Stimulated activated CD4-positive, alpha-beta T cell treated with anti-CD3 and anti-CD28 coated beads, Interleukin-15, amount 100 ng/mL, for 24 hours (primary cell): ENCODE data around the gene SPINK4.

Experiments used
- DNase-seq: peaks from one replicate; pipeline ENCODE4 v3.0.0-alpha.2; 2020

Gene SPINK4

GRCh38 chr9:33239921-33240320, at the start of gene SPINK4:
TSS of gene SPINK4 (plus strand) at chr9:33240167. CDS start at chr9:33240209, 42 bp downstream.
- DNase-seq, result no peak

DNA sequence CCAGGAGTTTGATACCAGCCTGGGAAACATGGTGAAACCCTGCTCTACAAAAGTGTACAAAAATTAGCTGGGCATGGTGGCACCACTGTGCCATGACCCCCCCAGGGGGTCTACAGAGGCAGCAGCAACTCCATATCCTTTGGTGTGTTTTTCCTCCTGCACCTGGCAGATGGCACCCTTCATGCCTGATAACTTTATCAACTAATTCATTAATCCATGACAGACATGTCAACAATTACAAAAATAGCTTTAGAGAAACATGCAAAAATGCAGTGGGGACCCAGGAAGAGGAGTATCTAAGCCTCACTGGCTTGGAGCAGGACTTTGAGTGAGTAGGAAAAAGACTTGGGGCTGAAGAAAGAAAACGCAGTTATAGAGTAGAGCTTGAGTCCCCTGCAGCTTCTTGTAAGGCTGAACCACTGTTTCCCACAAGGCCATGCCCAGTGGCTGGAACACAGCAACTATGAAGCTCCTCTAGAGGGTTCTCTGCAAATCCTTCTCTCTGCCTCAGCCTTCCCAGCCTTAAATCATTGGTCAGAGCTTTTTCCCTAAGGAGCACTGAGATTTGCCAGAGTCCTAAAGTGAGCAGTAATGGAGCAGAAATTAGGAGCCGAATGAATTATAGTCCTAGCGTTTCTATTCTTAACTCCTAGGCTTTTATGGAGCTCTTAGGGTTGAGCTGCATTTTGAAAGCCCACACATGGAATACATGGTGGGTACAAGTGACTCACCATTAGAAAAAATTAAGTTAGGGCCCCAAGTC, 47.3 kb upstream of the SPINK4 start:
- no peak for DNase-seq

GRCh38 chr9:33193818-33194217, 46.1 kb upstream of the SPINK4 start:
- no peak for DNase-seq

DNA sequence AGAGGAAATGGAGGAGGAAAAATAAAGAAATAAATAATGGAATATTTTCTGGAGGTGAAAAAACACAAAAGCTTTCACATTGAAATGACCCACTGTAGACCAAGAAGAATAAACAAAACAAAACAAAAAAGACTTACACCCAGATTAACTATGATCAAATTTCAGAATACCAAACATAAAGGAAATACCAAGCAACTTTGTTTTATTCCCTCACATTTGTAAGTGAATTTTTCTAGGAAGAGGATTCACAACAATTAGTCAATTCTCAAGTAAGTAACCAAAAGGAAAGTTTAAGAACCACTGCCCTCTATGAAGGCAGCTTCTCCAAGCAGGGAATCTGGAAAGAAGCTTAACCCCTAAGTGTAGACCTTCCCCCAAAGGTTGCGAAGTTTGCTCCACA, 43.2 kb upstream of the SPINK4 start:
- no peak for DNase-seq

DNA sequence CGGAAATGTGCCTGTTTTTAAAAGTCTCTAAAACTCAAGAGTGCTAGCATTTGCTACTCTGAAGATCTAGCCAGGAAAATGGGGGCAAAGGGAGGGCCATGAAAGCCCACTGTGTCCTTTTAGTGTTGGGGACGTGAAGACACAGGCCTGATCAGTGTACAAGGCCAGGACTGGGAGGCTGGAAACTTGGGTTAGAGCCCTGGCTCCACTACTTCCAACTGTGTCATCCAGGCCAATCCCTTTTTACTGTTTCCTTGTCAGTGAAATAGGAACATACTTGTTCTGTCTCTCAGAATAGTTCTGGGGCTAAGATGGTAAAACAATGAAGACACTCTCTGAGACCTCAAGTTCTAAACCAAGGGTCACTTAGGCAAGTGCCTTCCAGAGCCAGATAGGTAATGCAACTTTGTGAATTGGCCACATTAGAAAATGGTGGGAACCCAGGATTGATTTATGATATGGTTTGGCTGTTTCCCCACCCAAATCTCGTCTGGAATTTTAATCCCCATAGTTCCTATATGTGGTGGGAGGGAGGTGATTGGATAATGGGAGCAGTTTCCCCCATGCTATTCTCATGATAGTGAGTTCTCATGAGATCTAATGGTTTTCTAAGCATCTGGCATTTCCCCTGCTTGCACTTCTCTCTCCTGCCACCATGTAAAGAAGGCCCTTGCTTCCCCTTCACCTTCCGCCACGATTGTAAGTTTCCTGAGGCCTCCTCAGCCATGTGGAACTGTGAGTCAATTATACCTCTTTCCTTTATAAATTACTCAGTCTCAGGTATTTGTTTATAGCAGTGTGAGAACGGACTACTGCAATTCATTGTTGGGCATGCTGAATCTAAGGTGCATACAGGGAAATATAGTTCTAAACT, 42.5 kb upstream of the SPINK4 start:
- DNase-seq, result no peak

DNA sequence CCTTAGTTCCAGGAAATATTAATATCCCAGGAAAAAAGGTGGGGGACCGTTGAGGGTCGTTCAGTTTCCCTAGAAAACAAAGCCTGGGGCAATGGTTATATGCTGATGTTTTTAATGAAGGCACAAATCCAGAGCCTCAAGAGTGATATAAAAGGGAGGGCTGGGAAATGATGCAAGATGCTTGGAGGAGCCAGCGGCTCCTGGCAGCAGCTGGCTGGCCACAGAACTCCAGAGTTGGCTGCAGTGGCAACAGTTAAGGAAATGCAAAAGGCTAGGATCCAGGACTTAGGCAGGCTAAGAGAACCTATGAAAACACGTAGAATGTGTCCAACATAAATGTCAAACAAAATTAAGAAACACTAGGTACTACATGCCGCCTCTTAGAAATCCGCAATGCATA, 41.8 kb upstream of the SPINK4 start:
- DNase-seq, result no peak

- DNase-seq, result no peak
Observed at GRCh38 chr9:33202018-33202417, 37.9 kb upstream of the SPINK4 start.

DNA sequence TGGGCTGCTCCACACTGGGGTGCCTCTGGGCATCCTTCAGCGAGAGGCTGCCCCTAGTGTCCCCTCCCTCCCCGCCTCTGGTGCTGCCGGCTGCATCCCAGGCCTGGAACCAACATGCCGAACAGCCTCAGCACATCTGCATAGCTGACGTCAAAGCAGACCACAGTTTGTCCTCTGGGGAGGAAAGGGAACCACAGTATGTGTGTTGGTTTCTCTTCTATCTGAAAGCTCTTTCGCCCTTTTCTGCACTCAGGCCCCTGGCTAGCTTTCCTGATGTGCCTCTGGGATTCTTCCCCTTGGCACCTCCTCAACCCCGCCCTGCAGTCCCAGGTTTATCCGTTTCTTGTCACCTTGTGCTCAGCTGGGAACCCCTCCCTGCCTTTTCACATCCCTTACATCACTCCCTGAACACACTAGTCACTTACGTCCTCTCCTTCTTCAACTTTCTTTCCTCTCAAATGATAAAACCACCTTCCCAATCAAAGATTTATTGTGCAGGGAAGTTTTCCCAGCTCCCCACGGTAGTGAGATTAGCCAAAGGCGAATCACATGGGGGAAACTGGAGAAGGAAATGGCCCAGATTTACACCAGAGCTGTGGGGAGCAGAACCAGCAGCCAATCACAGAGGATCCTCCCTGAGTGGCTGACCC, 37.3 kb upstream of the SPINK4 start:
- DNase-seq, result peak; percentile 30

DNA sequence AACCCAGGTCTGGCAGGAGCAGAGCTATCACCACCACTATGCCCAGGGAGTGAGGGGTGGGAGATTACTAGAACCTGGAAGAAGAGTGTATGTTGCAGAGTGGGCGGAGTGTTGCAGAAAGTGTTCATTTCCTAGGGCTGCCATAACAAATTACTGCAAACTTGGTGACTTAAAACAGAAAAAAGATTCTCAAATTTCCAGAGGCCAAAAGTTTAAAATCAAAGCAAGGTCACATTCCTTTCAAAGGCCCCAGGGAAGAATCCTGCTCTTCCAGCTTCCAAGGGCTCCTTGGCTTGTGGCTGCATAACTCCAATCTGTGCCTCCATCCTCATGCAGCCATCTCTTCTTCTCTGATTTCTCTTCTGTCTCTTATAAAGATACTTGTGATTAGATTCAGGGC, 30.6 kb upstream of the SPINK4 start:
- DNase-seq, result no peak

DNA sequence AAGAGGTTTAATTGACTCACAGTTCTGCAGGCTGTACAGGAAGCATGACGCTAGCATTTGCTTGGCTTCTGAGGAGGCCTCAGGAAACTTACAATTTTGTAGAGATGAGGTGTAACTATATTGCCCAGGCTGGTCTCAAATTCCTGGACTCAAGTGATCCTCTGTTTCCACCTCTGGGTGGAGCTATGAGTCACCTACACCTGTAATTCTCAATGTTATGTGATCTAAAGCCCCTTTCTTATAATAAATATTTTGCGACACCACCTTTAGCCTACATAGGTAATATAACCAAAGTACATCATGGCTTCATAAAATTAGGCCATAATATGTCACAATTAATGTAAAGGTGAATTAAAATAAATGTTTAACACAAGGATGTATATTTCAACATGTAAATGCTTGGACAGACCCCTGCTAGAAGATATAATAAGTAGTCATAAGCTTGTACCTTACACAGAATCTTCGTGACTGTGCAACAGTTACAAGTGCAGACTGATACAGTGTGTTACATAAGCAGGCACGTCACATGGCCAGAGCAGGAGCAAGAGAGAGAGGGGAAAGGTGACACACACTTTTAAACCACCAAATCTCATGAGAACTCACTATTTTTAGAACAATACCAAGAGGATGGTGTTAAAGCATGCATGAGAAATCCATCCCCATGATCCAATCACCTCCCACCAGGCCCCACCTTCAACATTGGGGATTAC, 29.8 kb upstream of the SPINK4 start:
- no peak for DNase-seq

DNA sequence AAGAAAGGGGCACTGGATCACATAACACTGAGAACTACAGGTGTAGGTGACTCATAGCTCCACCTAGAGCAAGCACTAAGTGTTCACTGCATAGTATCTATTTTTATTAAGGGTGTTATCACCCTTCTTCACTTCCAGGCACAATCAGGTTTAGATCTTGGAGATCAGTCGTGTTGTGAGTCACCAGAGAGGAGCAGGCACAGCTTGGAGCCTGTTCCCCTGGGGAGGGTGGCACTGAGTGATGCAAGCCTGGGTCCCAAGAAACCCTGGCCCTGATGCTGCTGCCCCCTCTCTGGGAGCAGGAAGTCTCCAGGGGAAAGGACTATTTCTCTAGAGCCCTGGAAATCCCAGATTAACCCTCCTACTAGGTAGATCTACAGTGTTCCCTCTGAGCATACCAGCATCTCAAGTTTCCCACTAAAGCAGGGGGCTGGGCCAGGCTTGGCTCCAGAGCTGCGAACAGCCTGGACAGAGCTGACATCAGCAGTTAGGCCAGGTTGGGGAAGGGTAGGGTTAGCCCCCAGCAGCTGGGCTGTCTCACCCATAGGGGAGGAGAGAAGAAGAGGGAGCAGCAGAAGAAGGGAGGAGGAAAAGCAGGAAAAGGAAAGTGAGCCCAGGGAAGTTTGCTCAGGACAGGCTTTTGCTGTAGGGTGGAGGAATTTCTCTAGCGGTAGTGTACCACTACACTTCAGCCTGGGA, 28.1 kb upstream of the SPINK4 start:
- no peak for DNase-seq

DNA sequence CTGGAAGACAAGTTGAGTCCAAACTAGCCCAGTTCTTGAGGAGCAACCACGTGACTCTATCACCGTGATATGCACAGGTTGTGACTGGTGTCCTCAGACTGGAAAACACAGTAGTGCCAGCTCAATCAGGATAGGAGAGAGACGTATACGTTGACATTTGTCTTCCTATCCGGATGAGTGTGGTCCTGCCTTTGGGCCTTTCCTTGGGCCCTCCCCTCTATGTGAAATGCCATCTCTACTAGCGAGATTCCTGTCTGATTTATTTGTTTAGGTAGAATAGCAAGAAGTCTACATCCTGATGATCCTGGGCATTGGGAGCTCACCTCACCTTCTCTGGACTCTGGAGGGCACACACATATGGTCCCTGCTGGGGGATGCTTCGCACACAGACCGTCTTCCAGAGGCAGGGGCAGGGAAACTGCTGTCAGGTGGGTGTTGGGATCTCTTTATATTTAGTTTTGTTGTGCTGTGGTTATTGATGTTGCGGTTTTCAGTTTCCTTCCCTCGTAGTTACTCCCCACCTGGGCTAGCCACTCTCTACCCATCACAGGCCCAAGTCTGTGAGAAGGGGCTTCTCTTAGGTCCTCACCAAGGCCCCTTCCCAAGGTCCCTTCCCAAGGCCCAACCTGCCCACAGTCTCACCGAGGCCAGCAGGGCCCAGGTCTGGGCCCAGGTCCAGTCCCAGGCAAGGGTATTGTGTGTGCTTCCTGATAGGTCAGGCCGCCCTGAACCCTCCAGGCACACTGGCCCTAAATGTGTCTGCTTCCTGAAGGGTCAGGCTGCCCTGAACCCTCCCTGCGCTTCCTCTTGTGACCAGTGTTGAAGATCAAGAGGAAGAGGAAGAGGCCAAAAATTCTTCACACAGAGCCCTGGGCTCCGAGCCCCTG, 19.0 kb upstream of the SPINK4 start:
- DNase-seq, result no peak

DNA sequence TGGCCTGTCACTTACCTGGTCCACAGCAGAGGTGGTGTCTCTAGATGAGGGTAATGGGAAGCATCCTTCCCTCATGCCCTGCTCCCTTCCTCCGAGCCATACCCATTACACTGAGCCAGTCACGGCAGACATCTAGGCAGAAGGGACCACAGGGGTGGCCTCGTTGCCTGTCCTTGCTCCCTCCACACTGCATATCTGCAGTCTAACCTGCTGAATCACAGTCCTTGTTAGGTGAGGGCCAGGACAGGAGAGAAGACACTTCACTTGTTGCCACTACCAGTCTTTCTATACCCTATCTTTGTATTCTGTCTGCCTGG, 18.4 kb upstream of the SPINK4 start:
- no peak for DNase-seq

- DNase-seq, result no peak
Observed at GRCh38 chr9:33222031-33222430, 17.9 kb upstream of the SPINK4 start.

DNA sequence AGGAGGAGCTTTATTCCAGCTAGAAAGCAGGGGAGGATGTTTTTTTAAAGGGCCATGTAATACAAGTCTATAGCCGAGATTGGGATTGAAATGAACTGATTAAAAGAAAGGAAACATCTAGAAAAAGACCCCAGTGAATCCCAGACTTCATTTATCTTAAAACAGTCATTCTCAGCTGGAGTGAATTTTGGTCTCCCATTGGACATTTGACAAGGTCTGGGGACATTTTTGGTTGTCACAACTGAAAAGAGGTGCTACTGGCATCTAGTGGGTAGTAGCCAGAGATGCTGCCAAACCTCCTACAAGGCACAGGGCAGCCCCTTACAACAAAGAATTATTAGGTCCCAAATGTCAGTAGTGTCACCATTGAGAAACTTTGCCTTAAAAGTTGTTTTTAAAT, 16.3 kb upstream of the SPINK4 start:
- no peak for DNase-seq

DNA sequence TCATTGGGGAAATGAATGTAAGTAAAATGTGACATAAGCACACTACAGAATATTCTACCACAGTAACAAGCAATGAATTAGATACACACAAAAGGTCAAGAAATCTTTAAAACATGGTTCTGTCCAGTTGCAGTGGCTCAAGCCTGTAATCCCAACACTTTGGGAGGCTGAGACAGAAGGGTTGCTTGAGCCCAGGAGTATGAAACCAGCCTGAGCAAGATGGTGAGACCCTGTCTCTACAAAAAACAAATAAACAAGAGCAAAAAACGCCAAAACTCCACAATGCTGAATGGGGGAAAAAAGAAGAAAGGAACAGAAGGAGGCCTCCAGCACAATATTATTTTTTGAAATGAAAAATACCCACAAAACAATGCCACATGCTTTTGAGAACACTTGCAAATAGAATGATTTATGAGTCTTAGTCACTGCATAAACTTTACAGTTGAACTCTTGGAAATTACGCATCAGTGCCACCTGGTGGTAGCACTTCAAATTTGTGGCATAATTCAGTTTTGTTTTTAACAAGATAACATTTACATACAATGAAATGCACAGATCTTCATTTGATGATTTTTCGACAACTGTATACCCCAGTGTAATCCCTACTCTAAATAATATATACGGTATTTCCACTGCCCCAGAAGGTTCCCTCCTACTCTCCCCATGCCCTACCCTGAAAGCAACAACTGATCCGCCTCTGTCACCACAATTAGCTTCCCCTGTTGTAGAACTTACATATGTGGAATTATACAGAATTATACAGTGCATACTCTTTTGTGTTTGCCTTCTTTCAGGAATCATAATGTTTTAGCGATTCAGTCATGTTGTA, 14.4 kb upstream of the SPINK4 start:
- DNase-seq, result peak; percentile 81

- no peak for DNase-seq
Observed at GRCh38 chr9:33227008-33227398, 13.0 kb upstream of the SPINK4 start.

GRCh38 chr9:33227741-33228140, 12.2 kb upstream of the SPINK4 start:
- DNase-seq, result no peak

- no peak for DNase-seq
Observed at GRCh38 chr9:33228606-33229005, 11.4 kb upstream of the SPINK4 start.

- no peak for DNase-seq
Observed at GRCh38 chr9:33229359-33230114, 10.4 kb upstream of the SPINK4 start.
